ENCODE measurements around the gene SNHG17.

The SNHG17 gene

DNA sequence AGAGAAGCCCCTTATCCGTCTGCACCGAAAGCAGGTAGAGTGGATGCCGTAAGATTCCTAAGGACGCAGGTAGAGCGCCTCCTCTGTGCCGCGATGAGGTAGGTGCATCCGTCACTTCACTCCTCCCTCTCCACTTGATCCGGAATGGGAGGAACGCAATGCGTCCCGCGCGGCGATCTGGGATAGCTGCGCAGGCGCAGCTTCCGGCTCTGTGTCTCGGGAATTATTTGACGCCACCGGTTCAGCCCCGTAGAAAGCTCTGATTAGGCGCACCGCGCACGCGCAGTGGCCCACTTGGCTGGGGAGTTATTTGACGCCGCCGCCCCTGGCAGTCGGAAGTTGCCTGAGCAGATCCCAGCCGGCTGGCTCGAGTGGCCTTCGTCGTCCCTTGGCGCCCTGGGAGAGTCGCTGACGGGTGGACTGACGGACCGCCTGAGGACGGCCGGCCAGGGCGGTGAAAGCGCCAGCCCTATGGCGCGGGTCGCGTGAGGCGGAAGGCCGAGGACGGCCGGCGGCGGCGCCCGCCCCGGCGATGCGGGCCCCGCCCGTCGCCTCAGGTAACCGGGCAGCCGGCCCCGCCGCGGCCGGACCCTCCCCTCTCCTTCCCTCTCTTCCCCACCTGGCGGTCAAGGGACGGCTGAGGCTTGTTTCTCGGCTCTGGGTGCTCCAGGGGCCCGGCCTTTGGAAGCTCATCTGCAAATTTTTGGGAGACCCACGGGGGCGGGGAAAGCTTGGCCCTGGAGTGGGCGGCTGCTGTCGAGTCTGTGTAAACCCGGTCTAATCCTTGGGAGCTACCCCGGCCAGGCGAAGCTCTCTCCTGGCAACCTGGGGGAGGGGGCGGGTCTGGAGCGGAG, 37.6 kb upstream of the SNHG17 start, which contains the start of gene RALGAPB:
Gene RALGAPB (plus strand): TSS at position 331 of the 854 bp plus-strand sequence. CDS start 15,590 bp downstream, outside the sequence.
- no peak within 1 kb of the TSS for H2BK15ac ChIP-seq (ENCODE audit: low read depth, poor library complexity, severe bottlenecking)
- H2AFZ ChIP-seq (ENCODE audit: low read depth, low read length): peak within 1 kb of the TSS; percentile 89
- peak within 1 kb of the TSS; percentile 92 for H4K8ac ChIP-seq (ENCODE audit: low read length)
- peak; percentile 97 for DNase-seq
- peak within 1 kb of the TSS; percentile 74 for H3K4me2 ChIP-seq (ENCODE audit: low read length, poor library complexity, severe bottlenecking)
- peak within 1 kb of the TSS; percentile 82 to 87 for H3K4me3 ChIP-seq (ENCODE audit: insufficient read depth in 1 of 2, low read depth in 1 of 2, low read length in 2 of 2)
- H3K27me3 ChIP-seq (ENCODE audit: control insufficient read depth in 1 of 2, insufficient read depth in 1 of 2, low read length in 2 of 2): peaks cover 7 to 15% of the 10 kb centered on the region in 2 experiments
- H3K36me3 ChIP-seq (ENCODE audit: control insufficient read depth in 1 of 2, insufficient read depth in 2 of 2, low read depth in 1 of 2, low read length in 2 of 2): no peaks in the 10 kb centered on the region
- peak within 1 kb of the TSS; percentile 24 for H3K27ac ChIP-seq (ENCODE audit: low read length, poor library complexity, severe bottlenecking)
- peak within 1 kb of the TSS in 1 of 2 experiments; percentile 18 for H3K23ac ChIP-seq (ENCODE audit: low read length in 2 of 2)
- peaks cover 9% of the 10 kb centered on the region for H3K79me1 ChIP-seq (replicated peaks; ENCODE audit: low read length, poor library complexity, severe bottlenecking)
- H3K4me1 ChIP-seq (ENCODE audit: control insufficient read depth, insufficient read depth, low read depth, low read length): peaks cover 10% of the 10 kb centered on the region
- H4K91ac ChIP-seq (ENCODE audit: low read length): peak within 1 kb of the TSS; percentile 80
- no peak within 1 kb of the TSS for H2BK120ac ChIP-seq (ENCODE audit: low read depth, low read length)
- peak within 1 kb of the TSS; percentile 59 for H2BK5ac ChIP-seq (ENCODE audit: low read depth, low read length, poor library complexity, severe bottlenecking)
- H2AK5ac ChIP-seq (ENCODE audit: low read length, severe bottlenecking): peak within 1 kb of the TSS; percentile 70
- peak within 1 kb of the TSS; percentile 90 for H3K9ac ChIP-seq (ENCODE audit: low read length)
- peak within 1 kb of the TSS; percentile 88 to 91 for H3K18ac ChIP-seq (ENCODE audit: low read depth in 1 of 2, low read length in 2 of 2)
- H2BK12ac ChIP-seq (ENCODE audit: low read length in 2 of 2): no peak within 1 kb of the TSS
- peak within 1 kb of the TSS; percentile 58 to 81 for H3K4ac ChIP-seq (ENCODE audit: low read depth in 1 of 2, low read length in 2 of 2)
- H3K14ac ChIP-seq (ENCODE audit: low read length in 2 of 2): peak within 1 kb of the TSS in 1 of 2 experiments; percentile 83
- no peaks in the 10 kb centered on the region for H3K9me3 ChIP-seq (ENCODE audit: control insufficient read depth, low read length)
- 1% methylated on average over 48 of the region's 81 CpGs for WGBS

DNA sequence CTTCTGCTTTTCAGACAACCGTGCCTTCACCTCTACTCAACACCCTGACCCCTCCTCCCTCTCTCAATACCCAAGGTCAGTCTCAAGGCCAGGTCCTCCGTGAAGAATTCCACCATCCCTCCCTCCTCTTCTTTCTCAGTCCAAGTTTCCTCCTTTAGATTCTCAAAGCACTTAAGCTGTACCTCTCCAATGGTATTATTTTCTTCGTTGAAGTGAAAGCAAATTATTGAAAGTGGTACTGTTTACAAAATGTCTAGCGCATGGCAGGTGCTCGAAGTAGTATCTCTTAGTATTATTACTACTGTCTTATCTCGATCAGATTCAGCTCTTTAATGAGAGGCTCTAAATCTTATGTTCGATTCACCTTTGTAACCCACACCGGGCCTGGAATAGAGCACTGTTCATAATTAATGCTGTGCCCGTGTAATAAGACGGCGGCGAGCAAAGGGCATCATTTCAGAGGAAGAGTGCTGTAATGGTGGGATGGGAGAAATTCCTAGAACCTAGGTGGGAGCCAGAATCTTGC, 36.9 kb upstream of the SNHG17 start:
- no peak overlapping the region for H3K14ac ChIP-seq (ENCODE audit: low read length in 2 of 2)
- WGBS: 44% methylated on average over 11 of the region's 12 CpGs
- H2BK120ac ChIP-seq (ENCODE audit: low read depth, low read length): no peak overlapping the region
- H3K9me3 ChIP-seq (ENCODE audit: control insufficient read depth, low read length): no peaks in the 10 kb centered on the region
- H3K4ac ChIP-seq (ENCODE audit: low read depth in 1 of 2, low read length in 2 of 2): no peak overlapping the region
- no peak overlapping the region for H2BK5ac ChIP-seq (ENCODE audit: low read depth, low read length, poor library complexity, severe bottlenecking)
- H3K18ac ChIP-seq (ENCODE audit: low read depth in 1 of 2, low read length in 2 of 2): no peak overlapping the region
- H3K23ac ChIP-seq (ENCODE audit: low read length in 2 of 2): no peak overlapping the region
- peaks cover 7 to 15% of the 10 kb centered on the region in 2 experiments for H3K27me3 ChIP-seq (ENCODE audit: control insufficient read depth in 1 of 2, insufficient read depth in 1 of 2, low read length in 2 of 2)
- no peak for DNase-seq
- H2BK12ac ChIP-seq (ENCODE audit: low read length in 2 of 2): no peak overlapping the region
- peak overlapping the region; percentile 92 for H4K8ac ChIP-seq (ENCODE audit: low read length)
- peaks cover 10% of the 10 kb centered on the region for H3K4me1 ChIP-seq (ENCODE audit: control insufficient read depth, insufficient read depth, low read depth, low read length)
- H3K4me2 ChIP-seq (ENCODE audit: low read length, poor library complexity, severe bottlenecking): peak overlapping the region; percentile 74
- H3K27ac ChIP-seq (ENCODE audit: low read length, poor library complexity, severe bottlenecking): peak overlapping the region; percentile 9
- H3K9ac ChIP-seq (ENCODE audit: low read length): peak overlapping the region; percentile 90
- peaks cover 9% of the 10 kb centered on the region for H3K79me1 ChIP-seq (replicated peaks; ENCODE audit: low read length, poor library complexity, severe bottlenecking)
- peak overlapping the region; percentile 34 to 87 for H3K4me3 ChIP-seq (ENCODE audit: insufficient read depth in 1 of 2, low read depth in 1 of 2, low read length in 2 of 2)
- H2AK5ac ChIP-seq (ENCODE audit: low read length, severe bottlenecking): no peak overlapping the region
- no peaks in the 10 kb centered on the region for H3K36me3 ChIP-seq (ENCODE audit: control insufficient read depth in 1 of 2, insufficient read depth in 2 of 2, low read depth in 1 of 2, low read length in 2 of 2)
- H2BK15ac ChIP-seq (ENCODE audit: low read depth, poor library complexity, severe bottlenecking): no peak overlapping the region
- H4K91ac ChIP-seq (ENCODE audit: low read length): no peak overlapping the region
- no peak overlapping the region for H2AFZ ChIP-seq (ENCODE audit: low read depth, low read length)

DNA sequence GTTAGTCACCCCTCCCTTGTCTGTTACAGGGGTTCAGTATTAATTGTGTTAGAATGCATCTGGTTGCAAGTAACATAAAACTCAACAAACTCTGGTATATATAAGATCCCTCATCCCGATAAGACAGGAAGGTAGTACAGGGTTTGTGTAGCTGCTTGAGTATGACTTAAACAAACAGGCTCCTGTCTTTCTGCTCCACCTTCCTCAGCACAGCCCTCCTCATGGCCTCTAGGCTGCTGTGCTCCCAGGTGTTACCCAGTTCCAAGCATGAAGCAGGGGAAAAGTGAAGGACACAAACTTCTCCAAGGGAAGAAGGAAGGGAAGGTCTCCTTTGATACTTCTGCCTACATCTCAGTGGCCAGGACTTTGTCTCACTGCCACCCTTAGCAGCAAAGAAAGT, 36.1 kb upstream of the SNHG17 start:
- Histone ChIP-seq H3K4me2 (ENCODE audit: low read length, poor library complexity, severe bottlenecking) (no peak overlapping the region), H2AK5ac (ENCODE audit: low read length, severe bottlenecking) (no peak overlapping the region), H3K14ac (ENCODE audit: low read length in 2 of 2) (no peak overlapping the region), H4K91ac (ENCODE audit: low read length) (no peak overlapping the region), H3K27ac (ENCODE audit: low read length, poor library complexity, severe bottlenecking) (no peak overlapping the region), H2BK15ac (ENCODE audit: low read depth, poor library complexity, severe bottlenecking) (no peak overlapping the region), H3K27me3 (ENCODE audit: control insufficient read depth in 1 of 2, insufficient read depth in 1 of 2, low read length in 2 of 2) (peaks cover 7 to 15% of the 10 kb centered on the region in 2 experiments), H3K79me1 (replicated peaks; ENCODE audit: low read length, poor library complexity, severe bottlenecking) (peaks cover 7% of the 10 kb centered on the region), H3K4ac (ENCODE audit: low read depth in 1 of 2, low read length in 2 of 2) (no peak overlapping the region), H3K36me3 (ENCODE audit: control insufficient read depth in 1 of 2, insufficient read depth in 2 of 2, low read depth in 1 of 2, low read length in 2 of 2) (no peaks in the 10 kb centered on the region), H3K9ac (ENCODE audit: low read length) (no peak overlapping the region), H4K8ac (ENCODE audit: low read length) (no peak overlapping the region), H2BK120ac (ENCODE audit: low read depth, low read length) (no peak overlapping the region), H2BK5ac (ENCODE audit: low read depth, low read length, poor library complexity, severe bottlenecking) (no peak overlapping the region), H3K4me3 (ENCODE audit: insufficient read depth in 1 of 2, low read depth in 1 of 2, low read length in 2 of 2) (no peak overlapping the region), H2BK12ac (ENCODE audit: low read length in 2 of 2) (no peak overlapping the region), H3K9me3 (ENCODE audit: control insufficient read depth, low read length) (no peaks in the 10 kb centered on the region), H3K23ac (ENCODE audit: low read length in 2 of 2) (no peak overlapping the region), H2AFZ (ENCODE audit: low read depth, low read length) (no peak overlapping the region), H3K4me1 (ENCODE audit: control insufficient read depth, insufficient read depth, low read depth, low read length) (peaks cover 9% of the 10 kb centered on the region), H3K18ac (ENCODE audit: low read depth in 1 of 2, low read length in 2 of 2) (no peak overlapping the region)
- WGBS: no CpG with 5 or more reads among the region's 1 CpG
- DNase-seq: no peak

- no peak overlapping the region for H3K4me2 ChIP-seq (ENCODE audit: low read length, poor library complexity, severe bottlenecking)
- no peak for DNase-seq
- H2BK120ac ChIP-seq (ENCODE audit: low read depth, low read length): no peak overlapping the region
- no peak overlapping the region for H2BK15ac ChIP-seq (ENCODE audit: low read depth, poor library complexity, severe bottlenecking)
- H3K9ac ChIP-seq (ENCODE audit: low read length): no peak overlapping the region
- H2AK5ac ChIP-seq (ENCODE audit: low read length, severe bottlenecking): no peak overlapping the region
- no peak overlapping the region for H4K91ac ChIP-seq (ENCODE audit: low read length)
- no peak overlapping the region for H3K4me3 ChIP-seq (ENCODE audit: insufficient read depth in 1 of 2, low read depth in 1 of 2, low read length in 2 of 2)
- H3K36me3 ChIP-seq (ENCODE audit: control insufficient read depth in 1 of 2, insufficient read depth in 2 of 2, low read depth in 1 of 2, low read length in 2 of 2): no peaks in the 10 kb centered on the region
- H3K23ac ChIP-seq (ENCODE audit: low read length in 2 of 2): no peak overlapping the region
- H3K9me3 ChIP-seq (ENCODE audit: control insufficient read depth, low read length): no peaks in the 10 kb centered on the region
- H3K27ac ChIP-seq (ENCODE audit: low read length, poor library complexity, severe bottlenecking): no peak overlapping the region
- 80% methylated on average over 3 of the region's 3 CpGs for WGBS
- no peaks in the 10 kb centered on the region for H3K79me1 ChIP-seq (replicated peaks; ENCODE audit: low read length, poor library complexity, severe bottlenecking)
- H2BK12ac ChIP-seq (ENCODE audit: low read length in 2 of 2): no peak overlapping the region
- H4K8ac ChIP-seq (ENCODE audit: low read length): no peak overlapping the region
- no peak overlapping the region for H3K14ac ChIP-seq (ENCODE audit: low read length in 2 of 2)
- no peak overlapping the region for H2BK5ac ChIP-seq (ENCODE audit: low read depth, low read length, poor library complexity, severe bottlenecking)
- H3K18ac ChIP-seq (ENCODE audit: low read depth in 1 of 2, low read length in 2 of 2): no peak overlapping the region
- no peak overlapping the region for H3K4ac ChIP-seq (ENCODE audit: low read depth in 1 of 2, low read length in 2 of 2)
- peaks cover 2% of the 10 kb centered on the region for H3K4me1 ChIP-seq (ENCODE audit: control insufficient read depth, insufficient read depth, low read depth, low read length)
- H2AFZ ChIP-seq (ENCODE audit: low read depth, low read length): no peak overlapping the region
- H3K27me3 ChIP-seq (ENCODE audit: control insufficient read depth in 1 of 2, insufficient read depth in 1 of 2, low read length in 2 of 2): peaks cover 11 to 15% of the 10 kb centered on the region in 2 experiments
These were observed 31.9 kb upstream of the SNHG17 start for GRCh38 chr20:38466983-38467382.
